ENCODE results near the gene CCDC78.

Gene CCDC78

DNA sequence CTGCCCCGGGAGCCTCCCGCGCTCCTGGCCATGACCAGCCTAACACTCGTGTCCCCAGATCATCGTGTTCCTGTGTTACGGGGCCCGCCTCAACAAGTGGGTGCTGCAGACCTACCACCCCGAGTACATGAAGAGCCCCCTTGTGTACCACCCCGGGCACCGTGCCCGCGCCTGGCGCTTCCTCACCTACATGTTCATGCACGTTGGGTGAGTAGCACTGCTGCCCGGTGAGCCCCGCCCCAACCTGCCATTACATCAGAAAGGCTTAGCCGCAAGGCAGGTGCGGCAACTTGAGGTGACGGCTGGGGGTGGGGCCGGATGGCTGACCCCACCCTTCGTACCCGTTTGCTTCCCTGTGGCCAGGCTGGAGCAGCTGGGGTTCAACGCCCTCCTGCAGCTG, 49.3 kb downstream of the CCDC78 start:
- no peak for DNase-seq

DNA sequence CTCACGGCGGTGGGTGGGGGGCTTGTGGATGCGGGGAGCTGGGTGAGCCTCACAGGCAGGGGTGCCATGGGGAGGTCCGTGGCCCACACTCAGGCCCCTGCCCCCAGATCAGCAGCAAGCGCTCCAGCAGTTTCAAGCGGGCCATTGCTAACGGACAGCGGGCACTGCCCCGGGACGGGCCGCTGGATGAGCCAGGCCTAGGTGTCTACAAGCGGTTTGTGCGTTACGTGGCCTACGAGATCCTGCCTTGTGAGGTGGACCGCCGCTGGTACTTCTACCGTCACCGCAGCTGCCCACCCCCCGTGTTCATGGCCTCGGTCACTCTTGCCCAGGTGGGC, 49.7 kb downstream of the CCDC78 start:
- DNase-seq = no peak

DNA sequence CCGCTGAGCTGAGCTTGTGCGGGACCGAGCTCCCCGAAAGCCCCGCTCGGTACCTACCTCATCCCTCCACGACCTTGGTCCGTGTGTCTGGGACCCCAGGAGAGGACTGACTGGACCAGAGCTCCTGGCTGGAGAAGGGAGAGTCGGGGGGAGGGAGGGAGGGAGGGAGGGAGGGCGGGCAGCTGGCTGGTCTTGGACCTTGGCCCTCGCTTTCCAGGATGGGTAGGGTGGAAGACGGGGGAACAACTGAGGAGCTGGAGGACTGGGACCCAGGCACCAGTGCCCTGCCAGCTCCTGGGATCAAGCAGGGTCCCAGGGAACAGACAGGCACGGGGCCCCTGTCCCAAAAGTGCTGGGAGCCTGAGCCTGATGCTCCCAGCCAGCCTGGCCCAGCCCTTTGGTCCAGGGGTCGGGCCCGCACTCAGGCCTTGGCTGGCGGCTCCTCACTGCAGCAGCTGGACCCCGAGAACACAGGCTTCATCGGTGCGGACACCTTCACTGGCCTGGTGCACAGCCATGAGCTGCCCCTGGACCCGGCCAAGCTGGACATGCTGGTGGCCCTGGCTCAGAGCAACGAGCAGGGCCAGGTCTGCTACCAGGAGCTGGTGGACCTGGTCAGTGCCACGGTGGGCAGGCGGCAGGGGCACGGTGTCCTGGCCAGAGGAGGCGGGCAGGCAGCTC, 50.2 kb downstream of the CCDC78 start:
- DNase-seq = no peak

DNA sequence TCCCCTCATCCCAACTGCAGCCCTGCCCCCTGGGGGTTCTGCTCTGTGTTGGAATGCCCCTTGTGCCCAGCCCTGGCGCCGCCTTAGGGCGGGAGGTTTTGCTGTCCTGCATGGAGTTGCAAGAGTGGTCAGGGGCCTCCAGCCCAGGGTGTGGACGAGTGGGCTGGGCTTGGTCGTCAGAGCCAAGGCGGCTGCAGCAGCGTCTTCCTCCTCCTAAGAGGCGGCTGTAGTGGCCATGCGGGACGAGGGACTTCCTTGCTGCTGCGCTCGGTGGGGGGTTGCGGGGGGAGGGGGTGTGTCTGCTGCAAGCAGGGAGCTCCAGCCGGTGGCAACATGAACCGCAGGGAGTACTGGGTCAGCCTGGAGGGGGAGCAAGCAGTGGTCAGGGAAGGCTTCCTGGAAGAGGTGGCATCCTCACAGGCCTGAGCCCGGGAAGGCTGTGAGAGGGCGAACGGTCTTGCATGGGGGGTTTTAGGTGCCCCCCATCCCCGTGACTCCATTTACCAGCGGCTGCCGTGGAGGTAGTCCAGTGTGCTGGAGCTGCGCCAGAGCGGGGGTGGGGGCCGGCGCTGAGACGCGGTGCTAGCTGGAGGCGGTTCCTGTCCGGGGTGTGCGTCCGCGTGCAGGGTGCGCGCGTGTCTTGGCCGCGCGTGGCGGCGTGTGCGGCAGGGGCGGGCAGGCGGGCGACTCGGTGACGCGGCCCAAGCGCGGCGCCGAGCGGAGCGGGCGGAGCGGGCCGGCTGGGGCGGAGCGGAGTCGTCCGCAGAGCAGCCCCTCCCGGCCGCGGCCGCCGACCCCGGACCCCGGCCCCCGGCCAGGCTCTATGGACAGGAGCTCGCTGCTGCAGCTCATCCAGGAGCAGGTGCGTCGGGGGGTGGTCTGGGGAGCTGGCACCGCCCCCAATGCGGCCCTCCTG, 51.0 kb downstream of the CCDC78 start, which contains the start of gene RHBDL1:
RHBDL1 (plus strand) TSS at position 704 of the 916 bp plus-strand sequence; CDS start at position 824, 120 bp downstream.
- DNase-seq = no peak

DNA sequence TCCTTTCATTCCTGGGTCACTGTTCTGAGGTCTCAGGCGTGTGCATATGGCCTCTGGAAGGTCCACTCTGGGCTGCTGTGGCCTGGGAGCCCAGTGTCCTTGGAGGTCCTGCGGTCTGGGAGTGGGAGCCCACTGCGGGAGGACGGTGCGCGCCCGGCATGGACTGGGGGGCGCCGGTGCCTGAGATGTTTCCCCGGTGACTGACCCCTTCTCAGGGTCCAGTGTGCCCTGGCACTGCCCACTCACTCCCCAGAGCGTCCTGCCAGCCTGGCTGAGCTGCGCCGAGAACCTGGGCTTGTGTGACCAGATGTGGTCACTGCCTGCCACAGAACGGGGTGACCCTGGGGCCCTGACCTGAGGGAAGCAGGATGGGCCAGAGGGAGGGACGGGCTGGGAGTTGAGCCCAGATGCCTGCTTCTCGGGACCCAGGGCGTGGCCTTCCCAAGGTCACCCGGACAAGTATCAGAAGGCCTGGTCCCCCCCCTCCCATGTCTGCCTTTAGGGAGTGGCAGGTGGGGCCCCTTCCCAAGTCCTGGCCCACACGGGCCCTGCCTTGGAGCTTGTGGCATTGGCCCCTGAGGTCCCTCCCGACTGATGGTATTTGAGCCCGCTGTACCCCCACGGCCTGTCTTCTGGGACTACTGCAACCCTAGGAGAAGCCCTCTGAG, 51.9 kb downstream of the CCDC78 start:
- no peak for DNase-seq

DNA sequence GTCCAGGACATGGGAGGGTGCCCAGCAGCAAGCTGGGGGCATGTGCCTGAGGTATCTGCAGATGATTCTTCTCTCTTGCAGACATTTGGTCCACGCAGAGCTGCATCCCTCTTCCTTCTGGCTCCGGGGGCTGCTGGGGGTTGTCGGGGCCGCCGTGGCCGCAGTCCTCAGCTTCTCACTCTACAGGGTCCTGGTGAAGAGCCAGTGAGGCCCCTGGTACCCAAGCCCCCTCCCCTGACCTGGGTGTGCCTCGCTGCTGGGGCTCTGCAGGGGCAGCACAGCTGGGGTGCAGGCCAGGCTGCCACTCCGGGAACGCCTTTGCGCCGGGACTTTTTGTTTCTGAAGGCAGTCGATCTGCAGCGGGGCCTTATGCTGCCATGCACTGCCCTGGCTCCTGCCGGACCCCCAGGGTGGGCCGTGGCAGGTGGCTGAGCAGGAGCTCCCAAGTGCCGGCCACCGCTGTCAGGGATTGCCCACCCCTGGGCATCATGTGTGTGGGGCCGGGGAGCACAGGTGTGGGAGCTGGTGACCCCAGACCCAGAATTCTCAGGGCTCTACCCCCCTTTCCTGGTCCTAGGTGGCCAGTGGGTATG, 52.7 kb downstream of the CCDC78 start:
- no peak for DNase-seq

DNA sequence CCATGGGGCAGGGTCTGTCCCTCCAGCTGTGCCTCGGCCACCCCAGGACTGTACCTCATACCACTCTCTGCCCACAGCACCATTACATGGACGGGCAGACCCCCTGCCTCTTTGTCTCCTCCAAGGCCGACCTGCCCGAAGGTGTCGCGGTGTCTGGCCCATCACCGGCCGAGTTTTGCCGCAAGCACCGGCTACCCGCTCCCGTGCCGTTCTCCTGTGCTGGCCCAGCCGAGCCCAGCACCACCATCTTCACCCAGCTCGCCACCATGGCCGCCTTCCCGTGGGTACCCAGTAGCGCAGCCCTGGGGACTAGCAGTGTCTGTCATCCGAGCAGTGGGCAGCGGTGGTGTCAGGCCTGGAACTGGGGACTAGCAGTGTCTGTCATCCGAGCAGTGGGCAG, 53.4 kb downstream of the CCDC78 start:
- DNase-seq = no peak

Measured in NCI-H1694 (cell line).